Hepatocyte (in vitro differentiated cells): Measurements from ENCODE around the gene IPO11. TPM values are rescaled to one million over a fixed set of nuclear protein-coding genes. Genes with fewer than 3 reads are reported as not detected.

Experiments
- DNase-seq: peaks from one replicate; pipeline ENCODE4 v3.0.0-alpha.2; 2016; ENCODE audit warnings: low spot score
- H2AFZ ChIP-seq: fragments of 200-600 bp; sonication (generic); 2 replicates; pipeline ENCODE4 v1.6.0; 2016; ENCODE audit warnings: antibody characterized with exemption, mild to moderate bottlenecking
- H3K27ac ChIP-seq: fragments of 200-600 bp; sonication (generic); 2 replicates; pipeline ENCODE4 v1.5.1; 2016; ENCODE audit warnings: mild to moderate bottlenecking
- H3K27me3 ChIP-seq: fragments of 200-600 bp; sonication (generic); 2 replicates; pipeline ENCODE4 v1.6.1; 2016
- H3K36me3 ChIP-seq: fragments of 200-600 bp; sonication (generic); replicated peaks from 2 replicates; pipeline ENCODE4 v1.5.1; 2016; ENCODE audit warnings: low read depth; ENCODE audit not compliant: insufficient read depth
- H3K4me1 ChIP-seq: fragments of 200-600 bp; sonication (generic); 2 replicates; pipeline ENCODE4 v1.5.1; 2016; ENCODE audit warnings: mild to moderate bottlenecking, moderate library complexity; ENCODE audit not compliant: insufficient read depth
- H3K4me2 ChIP-seq: fragments of 200-600 bp; sonication (generic); 2 replicates; pipeline ENCODE4 v1.6.0; 2016
- H3K4me3 ChIP-seq: fragments of 200-600 bp; sonication (generic); 2 replicates; pipeline ENCODE4 v1.5.1; 2016; ENCODE audit warnings: mild to moderate bottlenecking
- H3K79me2 ChIP-seq: fragments of 200-600 bp; sonication (generic); 2 replicates; pipeline ENCODE4 v1.6.0; 2017; ENCODE audit warnings: mild to moderate bottlenecking
- H3K9me2 ChIP-seq: fragments of 200-600 bp; sonication (generic); replicated peaks from 2 replicates; pipeline ENCODE4 v1.6.0; 2017; ENCODE audit warnings: mild to moderate bottlenecking; ENCODE audit not compliant: insufficient read depth
- H3K9me3 ChIP-seq: fragments of 200-600 bp; sonication (generic); 2 replicates; pipeline ENCODE4 v1.5.1; 2016; ENCODE audit warnings: low read depth, mild to moderate bottlenecking
- H4K20me1 ChIP-seq: fragments of 200-600 bp; sonication (generic); 2 replicates; pipeline ENCODE4 v1.6.0; 2016; ENCODE audit warnings: mild to moderate bottlenecking; ENCODE audit not compliant: insufficient read depth, poor library complexity, severe bottlenecking
- EZH2 ChIP-seq: fragments of 200-600 bp; sonication (generic); IDR thresholded peaks from 2 replicates; pipeline ENCODE4 v1.6.1; 2016; ENCODE audit warnings: antibody characterized with exemption, mild to moderate bottlenecking, borderline replicate concordance
- EZH2phosphoT487 ChIP-seq: fragments of 200-600 bp; sonication (generic); IDR thresholded peaks from one replicate; pipeline ENCODE4 v1.6.1; 2018; ENCODE audit warnings: antibody characterized with exemption, mild to moderate bottlenecking, low read depth, moderate library complexity; ENCODE audit not compliant: unreplicated experiment, severe bottlenecking
- WGBS: methylation state at CpG from one replicate; pipeline ENCODE4 v1.1.6; 2016; ENCODE audit warnings: low lambda C conversion rate; ENCODE audit errors: missing lambda C conversion rate; 5-methylcytosine and 5-hydroxymethylcytosine counted together
- polyA plus RNA-seq: library from polyadenylated mRNA; unstranded; fragments of >200 nt; fragmentation: Nextera tagmentation; extraction: Ambion mirVana; gene quantifications from 2 replicates; pipeline ENCODE4 v1.2.1, GENCODE V29; 2016
- total RNA-seq: library from RNA; depleted of rRNA; stranded (reverse); fragments of >200 nt; gene quantifications from 2 replicates; pipeline ENCODE4 v1.2.3, GENCODE V29; 2014
- TF ChIP-seq, protein P1 (sequence below): fragments of 200-600 bp; sonication (generic); IDR thresholded peaks from 2 replicates; pipeline ENCODE4 v1.5.1; 2016; ENCODE audit warnings: antibody characterized with exemption, mild to moderate bottlenecking; ENCODE audit not compliant: poor library complexity

Gene IPO11
- total and polyA plus RNA-seq, 2 experiments from 2014 or later, result 10.3 to 24.2 TPM

GRCh38 chr5:62633243-62633642 is 220.7 kb downstream of the IPO11 start:
- Histone ChIP-seq H4K20me1 (no peaks in the 10 kb centered on the region), H3K4me2 (no peak overlapping the region), H3K9me2 (no peaks in the 10 kb centered on the region), H3K27me3 (no peaks in the 10 kb centered on the region), H3K9me3 (no peaks in the 10 kb centered on the region), H3K27ac (no peak overlapping the region), H3K36me3 (peaks cover 3% of the 10 kb centered on the region), H3K79me2 (no peaks in the 10 kb centered on the region), H3K4me3 (no peak overlapping the region), H2AFZ (no peak overlapping the region), H3K4me1 (no peaks in the 10 kb centered on the region)
- TF ChIP-seq EZH2 (no peak), EZH2phosphoT487 (no peak)
- DNase-seq, result no peak

GRCh38 chr5:62640446-62640845 is 227.9 kb downstream of the IPO11 start:
- no peak for DNase-seq
- Histone ChIP-seq H3K9me3 (no peaks in the 10 kb centered on the region), H3K27me3 (no peaks in the 10 kb centered on the region), H3K36me3 (no peaks in the 10 kb centered on the region), H3K4me1 (no peaks in the 10 kb centered on the region), H3K27ac (no peak overlapping the region), H3K79me2 (no peaks in the 10 kb centered on the region), H3K4me3 (no peak overlapping the region), H2AFZ (no peak overlapping the region), H3K4me2 (no peak overlapping the region), H4K20me1 (no peaks in the 10 kb centered on the region), H3K9me2 (no peaks in the 10 kb centered on the region)
- WGBS, result 99% methylated on average over 4 of the region's 4 CpGs
- TF ChIP-seq EZH2 (no peak), EZH2phosphoT487 (no peak)
- TF ChIP-seq, protein P1, sequence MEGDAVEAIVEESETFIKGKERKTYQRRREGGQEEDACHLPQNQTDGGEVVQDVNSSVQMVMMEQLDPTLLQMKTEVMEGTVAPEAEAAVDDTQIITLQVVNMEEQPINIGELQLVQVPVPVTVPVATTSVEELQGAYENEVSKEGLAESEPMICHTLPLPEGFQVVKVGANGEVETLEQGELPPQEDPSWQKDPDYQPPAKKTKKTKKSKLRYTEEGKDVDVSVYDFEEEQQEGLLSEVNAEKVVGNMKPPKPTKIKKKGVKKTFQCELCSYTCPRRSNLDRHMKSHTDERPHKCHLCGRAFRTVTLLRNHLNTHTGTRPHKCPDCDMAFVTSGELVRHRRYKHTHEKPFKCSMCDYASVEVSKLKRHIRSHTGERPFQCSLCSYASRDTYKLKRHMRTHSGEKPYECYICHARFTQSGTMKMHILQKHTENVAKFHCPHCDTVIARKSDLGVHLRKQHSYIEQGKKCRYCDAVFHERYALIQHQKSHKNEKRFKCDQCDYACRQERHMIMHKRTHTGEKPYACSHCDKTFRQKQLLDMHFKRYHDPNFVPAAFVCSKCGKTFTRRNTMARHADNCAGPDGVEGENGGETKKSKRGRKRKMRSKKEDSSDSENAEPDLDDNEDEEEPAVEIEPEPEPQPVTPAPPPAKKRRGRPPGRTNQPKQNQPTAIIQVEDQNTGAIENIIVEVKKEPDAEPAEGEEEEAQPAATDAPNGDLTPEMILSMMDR, result no peak

GRCh38 chr5:62642468-62642867 is 229.9 kb downstream of the IPO11 start:
- H3K27ac ChIP-seq, result no peak overlapping the region
- TF ChIP-seq, protein P1, result no peak
- no peak for TF ChIP-seq EZH2phosphoT487
- TF ChIP-seq EZH2, result no peak
- no peaks in the 10 kb centered on the region for H3K4me1 ChIP-seq
- H4K20me1 ChIP-seq, result no peaks in the 10 kb centered on the region
- no peak for DNase-seq
- H3K9me2 ChIP-seq, result no peaks in the 10 kb centered on the region
- H3K79me2 ChIP-seq, result no peaks in the 10 kb centered on the region
- no peak overlapping the region for H3K4me3 ChIP-seq
- no peaks in the 10 kb centered on the region for H3K27me3 ChIP-seq
- H3K9me3 ChIP-seq, result no peaks in the 10 kb centered on the region
- H3K36me3 ChIP-seq, result no peaks in the 10 kb centered on the region
- 94% methylated on average over 6 of the region's 6 CpGs for WGBS
- no peak overlapping the region for H3K4me2 ChIP-seq
- H2AFZ ChIP-seq, result no peak overlapping the region

GRCh38 chr5:62643556-62644451 is 231.2 kb downstream of the IPO11 start:
- TF ChIP-seq EZH2, result no peak
- no peak for TF ChIP-seq EZH2phosphoT487
- TF ChIP-seq, protein P1, result no peak
- Histone ChIP-seq H3K4me3 (no peak overlapping the region), H3K36me3 (no peaks in the 10 kb centered on the region), H3K4me1 (no peaks in the 10 kb centered on the region), H3K27ac (no peak overlapping the region), H4K20me1 (no peaks in the 10 kb centered on the region), H2AFZ (no peak overlapping the region), H3K9me3 (no peaks in the 10 kb centered on the region), H3K27me3 (no peaks in the 10 kb centered on the region), H3K79me2 (no peaks in the 10 kb centered on the region), H3K4me2 (no peak overlapping the region), H3K9me2 (no peaks in the 10 kb centered on the region)
- DNase-seq, result no peak
- WGBS, result 97% methylated on average over 17 of the region's 17 CpGs
